AG10803 (cell line): ENCODE data around the gene SAMD4A.
A peak's percentile ranks its signal among the peaks of the same experiment; 100 is the strongest.

Experiments used
- DNase-seq: peaks from one replicate; pipeline ENCODE4 v3.0.0; 2010; ENCODE audit warnings: low read depth
- H3K4me3 ChIP-seq: 2 replicates; pipeline ENCODE4 v1.5.1; 2011; ENCODE audit warnings: mild to moderate bottlenecking, low read length, control low read depth
- TF ChIP-seq, protein P1 (sequence below): conservative IDR thresholded peaks from 2 replicates; pipeline ENCODE4 v1.5.1; 2011; ENCODE audit warnings: mild to moderate bottlenecking, low read length, control low read depth, inconsistent platforms

SAMD4A gene

DNA sequence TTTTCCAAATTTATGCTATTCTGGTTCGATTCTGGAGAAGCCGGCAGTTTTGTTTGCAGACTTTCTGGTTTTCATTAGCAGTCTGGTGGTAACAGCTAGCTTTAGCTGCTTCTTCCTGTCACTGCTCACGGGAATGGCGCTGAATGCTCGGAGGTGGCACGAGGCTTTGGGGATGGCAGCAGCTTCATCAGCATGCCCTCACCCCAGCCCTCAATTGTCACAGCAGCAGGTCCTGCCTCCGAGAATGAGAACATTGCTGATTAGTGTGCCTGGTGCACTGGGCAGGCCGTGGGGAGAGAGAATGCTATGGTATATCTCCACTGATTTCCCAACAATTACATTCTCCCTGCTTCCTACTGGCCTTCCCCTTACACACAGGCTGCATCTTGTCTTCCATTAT, 73.6 kb downstream of the SAMD4A start:
- TF ChIP-seq, protein P1, sequence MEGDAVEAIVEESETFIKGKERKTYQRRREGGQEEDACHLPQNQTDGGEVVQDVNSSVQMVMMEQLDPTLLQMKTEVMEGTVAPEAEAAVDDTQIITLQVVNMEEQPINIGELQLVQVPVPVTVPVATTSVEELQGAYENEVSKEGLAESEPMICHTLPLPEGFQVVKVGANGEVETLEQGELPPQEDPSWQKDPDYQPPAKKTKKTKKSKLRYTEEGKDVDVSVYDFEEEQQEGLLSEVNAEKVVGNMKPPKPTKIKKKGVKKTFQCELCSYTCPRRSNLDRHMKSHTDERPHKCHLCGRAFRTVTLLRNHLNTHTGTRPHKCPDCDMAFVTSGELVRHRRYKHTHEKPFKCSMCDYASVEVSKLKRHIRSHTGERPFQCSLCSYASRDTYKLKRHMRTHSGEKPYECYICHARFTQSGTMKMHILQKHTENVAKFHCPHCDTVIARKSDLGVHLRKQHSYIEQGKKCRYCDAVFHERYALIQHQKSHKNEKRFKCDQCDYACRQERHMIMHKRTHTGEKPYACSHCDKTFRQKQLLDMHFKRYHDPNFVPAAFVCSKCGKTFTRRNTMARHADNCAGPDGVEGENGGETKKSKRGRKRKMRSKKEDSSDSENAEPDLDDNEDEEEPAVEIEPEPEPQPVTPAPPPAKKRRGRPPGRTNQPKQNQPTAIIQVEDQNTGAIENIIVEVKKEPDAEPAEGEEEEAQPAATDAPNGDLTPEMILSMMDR, result no peak
- peak overlapping the region; percentile 29 for H3K4me3 ChIP-seq
- DNase-seq, result peak; percentile 30

DNA sequence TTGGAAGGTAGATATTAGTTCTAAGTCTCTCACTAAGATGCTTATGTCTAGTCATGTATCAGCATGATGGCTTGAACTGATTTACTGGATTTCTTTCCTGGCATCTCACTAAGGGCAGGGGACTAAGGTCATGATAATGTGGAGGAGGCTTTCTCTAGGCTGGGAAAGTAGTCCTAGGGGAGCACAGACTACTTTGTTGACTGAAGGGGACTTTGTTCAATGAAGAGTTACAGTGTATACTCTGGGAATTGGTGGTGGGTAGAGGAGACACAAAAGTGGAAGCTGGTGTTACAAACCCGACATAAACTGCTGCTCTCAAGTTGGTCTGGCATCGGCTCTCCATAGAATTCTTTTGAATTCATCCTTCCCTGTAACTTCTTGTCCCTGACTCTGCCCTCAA, 75.2 kb downstream of the SAMD4A start:
- TF ChIP-seq, protein P1, result no peak
- DNase-seq, result no peak
- H3K4me3 ChIP-seq, result no peak overlapping the region

DNA sequence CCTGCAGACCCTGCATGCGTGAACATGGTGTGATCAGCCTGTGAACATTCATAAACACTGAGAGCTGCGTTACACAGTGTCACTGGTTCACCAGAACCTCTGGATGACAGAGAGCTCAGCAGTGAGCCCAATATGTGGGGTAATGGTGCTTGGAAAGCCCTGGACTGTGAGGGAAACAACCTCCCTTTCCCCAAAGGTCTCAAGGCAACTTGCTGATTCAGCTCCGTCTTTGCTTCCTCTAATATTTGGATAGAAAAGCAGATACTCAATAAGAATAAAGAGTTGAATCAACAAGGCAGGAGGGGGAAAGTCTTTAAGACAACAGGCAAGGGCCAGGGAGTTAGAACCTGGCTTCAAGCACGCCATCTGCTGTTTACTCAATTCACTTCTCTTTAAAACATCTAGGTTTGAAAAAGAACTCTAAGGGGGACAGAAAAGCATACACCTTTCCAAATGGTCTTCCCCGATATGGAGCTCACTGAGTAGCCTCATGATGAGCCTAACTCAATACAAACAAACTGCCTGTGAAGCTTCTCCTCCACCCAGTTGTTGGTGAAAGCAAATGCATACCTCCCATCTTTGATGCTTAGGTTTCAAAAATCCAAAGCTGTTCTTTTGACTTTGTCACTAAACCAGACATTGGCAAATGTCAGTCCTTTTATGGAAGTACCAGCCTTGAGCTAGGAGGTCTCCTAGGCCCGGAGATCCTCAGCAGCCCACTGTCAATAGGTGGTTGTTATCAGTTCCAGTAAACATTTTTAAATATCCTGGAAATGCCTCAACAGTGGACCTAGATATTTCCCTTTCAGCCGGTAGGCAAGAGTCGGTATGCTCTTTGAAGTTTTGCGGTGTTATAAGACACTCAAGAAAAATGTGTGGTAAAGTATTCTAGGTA, 76.1 kb downstream of the SAMD4A start:
- H3K4me3 ChIP-seq, result no peak overlapping the region
- peak; percentile 43 for DNase-seq
- TF ChIP-seq, protein P1, result peak; percentile 35

DNA sequence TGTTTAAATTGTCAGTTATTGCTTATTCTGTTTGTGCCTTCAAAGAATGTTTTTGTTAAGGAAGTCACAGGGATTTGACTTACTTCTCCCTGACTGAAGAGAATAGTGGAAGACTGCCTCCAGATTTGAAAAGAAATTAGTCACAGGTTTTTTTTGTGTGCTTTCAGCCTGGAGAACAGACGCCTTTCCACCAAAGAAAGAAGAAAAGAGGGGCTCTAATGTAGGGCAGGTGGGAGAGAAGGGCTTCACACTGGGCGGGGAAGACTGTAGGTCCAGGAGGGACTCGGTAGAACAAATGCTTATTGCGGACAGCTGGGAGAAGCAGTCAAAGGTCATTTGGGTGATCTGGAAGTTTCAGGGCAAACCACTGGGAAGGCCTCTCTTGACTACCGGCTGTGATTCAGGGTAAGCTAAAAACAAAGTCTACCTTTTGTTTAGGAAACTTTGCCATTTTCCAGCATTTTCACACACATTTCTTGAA, 76.8 kb downstream of the SAMD4A start:
- TF ChIP-seq, protein P1, result no peak
- no peak for DNase-seq
- H3K4me3 ChIP-seq, result no peak overlapping the region

DNA sequence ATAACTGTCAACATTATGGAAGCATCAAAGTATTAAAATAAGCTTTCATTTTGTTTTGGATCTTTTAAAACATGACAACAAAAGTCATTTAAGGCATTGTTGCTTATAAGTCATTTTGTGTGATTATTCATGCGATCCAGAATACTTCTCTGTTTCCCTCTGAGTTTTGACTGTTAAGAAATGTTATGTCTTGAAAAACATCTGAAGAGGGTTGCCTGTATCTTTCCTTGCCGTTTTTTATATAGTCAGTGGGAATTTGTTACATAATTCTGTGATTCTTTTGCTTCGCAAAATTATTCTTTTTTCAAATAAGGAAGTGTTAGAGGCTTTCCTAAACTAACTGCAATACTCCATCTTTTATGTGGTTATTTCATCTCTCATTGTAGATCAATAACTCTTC, 78.7 kb downstream of the SAMD4A start:
- TF ChIP-seq, protein P1, result no peak
- DNase-seq, result no peak
- no peak overlapping the region for H3K4me3 ChIP-seq

DNA sequence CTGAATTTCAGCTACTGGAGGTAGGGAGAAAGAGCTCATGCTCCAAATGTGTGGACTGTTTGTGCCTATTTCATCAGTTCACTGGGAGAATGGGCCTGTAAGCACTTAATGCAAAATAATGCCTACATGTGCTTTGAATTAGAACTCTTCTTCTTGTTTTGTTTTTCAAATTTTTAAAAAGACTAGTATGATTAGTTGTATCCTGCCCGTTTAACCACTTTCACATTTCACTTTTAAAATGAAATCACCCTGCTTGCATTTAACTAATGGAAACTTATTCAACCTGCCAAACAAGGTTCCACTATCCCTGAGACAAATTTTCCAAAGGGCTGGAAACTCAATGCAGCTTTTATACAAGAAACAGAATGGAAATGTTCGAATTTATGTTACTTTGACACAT, 79.7 kb downstream of the SAMD4A start:
- TF ChIP-seq, protein P1, result no peak
- peak; percentile 68 for DNase-seq
- no peak overlapping the region for H3K4me3 ChIP-seq

DNA sequence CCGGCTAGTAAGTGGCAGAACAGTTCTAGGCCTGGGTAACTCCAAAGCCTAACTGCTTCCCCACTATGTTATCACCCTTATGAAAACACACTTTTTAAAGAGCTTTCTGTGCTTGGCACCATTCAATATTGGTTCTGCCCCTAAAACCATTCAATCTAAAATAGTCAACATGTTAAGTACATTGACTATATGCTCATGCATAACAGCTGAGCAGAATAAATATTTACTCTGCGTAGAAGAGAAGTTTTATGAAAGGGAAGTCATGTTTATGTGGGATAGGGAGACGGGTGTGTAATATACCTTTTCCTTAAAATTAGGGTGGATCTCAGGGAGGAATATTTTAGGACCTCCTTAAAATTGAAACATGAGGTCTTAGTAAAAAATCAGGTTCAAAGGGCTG, 80.5 kb downstream of the SAMD4A start:
- no peak overlapping the region for H3K4me3 ChIP-seq
- DNase-seq, result no peak
- TF ChIP-seq, protein P1, result no peak
